ENCODE results near the gene RNF224. TPM values are rescaled to one million over a fixed set of nuclear protein-coding genes. Genes with fewer than 3 reads are reported as not detected.

RNF224 gene
- total and polyA plus RNA-seq, 2 of the 13 experiments (the other 11 are each of a cell fraction or from before 2014, with no cell fraction given) = 0.09 TPM; not detected in 1

DNA sequence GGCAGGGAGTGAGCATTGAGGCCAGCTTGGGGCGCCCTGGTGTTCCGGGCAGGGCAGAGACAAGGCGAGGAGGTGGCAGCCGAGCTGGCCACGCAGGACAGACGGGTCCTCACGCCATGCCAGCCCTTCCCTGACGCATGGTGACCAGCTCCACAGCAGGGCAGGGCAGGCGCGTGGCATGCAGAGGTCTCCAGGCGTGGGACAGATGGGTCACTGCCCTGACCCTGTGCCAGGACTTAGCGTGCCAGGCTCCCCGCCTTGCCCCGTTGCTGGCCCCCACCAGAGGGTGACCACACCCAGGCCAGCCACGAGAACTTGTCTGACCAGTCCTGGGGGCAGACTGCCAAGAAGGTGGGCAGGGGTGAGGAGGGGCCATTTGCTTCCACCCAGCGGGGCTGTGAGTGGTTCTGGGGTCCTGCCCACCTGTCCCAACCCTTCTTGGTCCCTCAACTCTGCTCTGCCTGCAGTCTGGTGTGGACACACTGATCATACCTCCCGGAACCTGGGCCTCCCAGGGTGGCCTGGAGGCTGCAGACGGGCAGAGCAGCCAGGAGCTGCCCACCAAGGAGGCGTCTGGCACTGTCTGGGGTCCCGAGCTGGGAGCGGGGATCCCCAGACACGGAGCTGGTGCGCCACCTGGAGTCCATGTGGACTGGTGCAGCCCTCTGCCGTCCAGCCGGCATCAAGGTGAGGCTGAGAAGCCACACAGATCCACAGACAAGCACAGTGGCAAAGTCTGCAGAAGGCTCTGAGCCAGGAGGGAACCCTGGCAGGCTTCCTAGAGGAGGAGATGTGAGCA lies at the start of gene RNF224 (continued):
- TF ChIP-seq ZFP62 (CRISPR knock-in tag; IDR thresholded peaks at IDR 0.05) (no peak), FOXA3 (CRISPR knock-in tag; IDR thresholded peaks at IDR 0.05) (peak; percentile 31; the same call in 1 of the 2 replicates), ZNF235 (CRISPR knock-in tag; IDR thresholded peaks at IDR 0.05; ENCODE audit: borderline replicate concordance) (no peak), KDM5A (IDR thresholded peaks at IDR 0.05; ENCODE audit: borderline replicate concordance, low read length) (no peak), FOXO1 (CRISPR knock-in tag; IDR thresholded peaks at IDR 0.05) (peak; percentile 29; the same call in 1 of the 2 replicates), IKZF5 (CRISPR knock-in tag; IDR thresholded peaks at IDR 0.05) (peak; percentile 20; the same call in 1 of the 2 replicates), SALL1 (CRISPR knock-in tag; IDR thresholded peaks at IDR 0.05) (peak; percentile 55), SOX5 (CRISPR knock-in tag; IDR thresholded peaks at IDR 0.05; ENCODE audit: borderline replicate concordance) (0 out of 2 replicates have a peak, but pooled peaks have one; percentile 12), RFX5 (IDR thresholded peaks at IDR 0.05; ENCODE audit: low read depth, low read length) (no peak), KDM4B (CRISPR knock-in tag; IDR thresholded peaks at IDR 0.05) (0 out of 2 replicates have a peak, but pooled peaks have one; percentile 49), SKI (IDR thresholded peaks at IDR 0.05; ENCODE audit: partially characterized antibody) (peak; percentile 80), MEF2D (CRISPR knock-in tag; IDR thresholded peaks at IDR 0.05) (0 out of 2 replicates have a peak, but pooled peaks have one; percentile 28), ZNF263 (CRISPR knock-in tag; IDR thresholded peaks at IDR 0.05) (no peak), TP53 (CRISPR knock-in tag; conservative IDR thresholded peaks at IDR 0.05) (no peak), MTF2 (CRISPR knock-in tag; IDR thresholded peaks at IDR 0.05; ENCODE audit: borderline replicate concordance) (0 out of 2 replicates have a peak, but pooled peaks have one; percentile 53), REPIN1 (CRISPR knock-in tag; IDR thresholded peaks at IDR 0.05; ENCODE audit: borderline replicate concordance, low read depth) (0 out of 2 replicates have a peak, but pooled peaks have one; percentile 27), DZIP1 (CRISPR knock-in tag; IDR thresholded peaks at IDR 0.05) (no peak), AGO2 (optimal IDR thresholded peaks at IDR 0.05; ENCODE audit: low read depth, low read length) (peak; percentile 65), SMC3 (IDR thresholded peaks at IDR 0.05; ENCODE audit: low read length) (peak; percentile 61), NONO (IDR thresholded peaks at IDR 0.05) (no peak), NONO (CRISPR knock-in tag; conservative IDR thresholded peaks at IDR 0.05) (peak; percentile 57; the same call in 1 of the 2 replicates)
- TF ChIP-seq, protein P1, sequence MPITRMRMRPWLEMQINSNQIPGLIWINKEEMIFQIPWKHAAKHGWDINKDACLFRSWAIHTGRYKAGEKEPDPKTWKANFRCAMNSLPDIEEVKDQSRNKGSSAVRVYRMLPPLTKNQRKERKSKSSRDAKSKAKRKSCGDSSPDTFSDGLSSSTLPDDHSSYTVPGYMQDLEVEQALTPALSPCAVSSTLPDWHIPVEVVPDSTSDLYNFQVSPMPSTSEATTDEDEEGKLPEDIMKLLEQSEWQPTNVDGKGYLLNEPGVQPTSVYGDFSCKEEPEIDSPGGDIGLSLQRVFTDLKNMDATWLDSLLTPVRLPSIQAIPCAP (CRISPR knock-in tag; IDR thresholded peaks at IDR 0.05; ENCODE audit: low read depth) = no peak
- TF ChIP-seq, protein P2, sequence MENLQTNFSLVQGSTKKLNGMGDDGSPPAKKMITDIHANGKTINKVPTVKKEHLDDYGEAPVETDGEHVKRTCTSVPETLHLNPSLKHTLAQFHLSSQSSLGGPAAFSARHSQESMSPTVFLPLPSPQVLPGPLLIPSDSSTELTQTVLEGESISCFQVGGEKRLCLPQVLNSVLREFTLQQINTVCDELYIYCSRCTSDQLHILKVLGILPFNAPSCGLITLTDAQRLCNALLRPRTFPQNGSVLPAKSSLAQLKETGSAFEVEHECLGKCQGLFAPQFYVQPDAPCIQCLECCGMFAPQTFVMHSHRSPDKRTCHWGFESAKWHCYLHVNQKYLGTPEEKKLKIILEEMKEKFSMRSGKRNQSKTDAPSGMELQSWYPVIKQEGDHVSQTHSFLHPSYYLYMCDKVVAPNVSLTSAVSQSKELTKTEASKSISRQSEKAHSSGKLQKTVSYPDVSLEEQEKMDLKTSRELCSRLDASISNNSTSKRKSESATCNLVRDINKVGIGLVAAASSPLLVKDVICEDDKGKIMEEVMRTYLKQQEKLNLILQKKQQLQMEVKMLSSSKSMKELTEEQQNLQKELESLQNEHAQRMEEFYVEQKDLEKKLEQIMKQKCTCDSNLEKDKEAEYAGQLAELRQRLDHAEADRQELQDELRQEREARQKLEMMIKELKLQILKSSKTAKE (CRISPR knock-in tag; IDR thresholded peaks at IDR 0.05; ENCODE audit: borderline replicate concordance) = peak; percentile 28; the same call in 1 of the 2 replicates
